HCT116 (cell line): ENCODE measurements around the gene UVRAG. TPM values are rescaled to one million over a fixed set of nuclear protein-coding genes. Genes with fewer than 3 reads are reported as not detected.

Source experiments
- ATAC-seq: fragments of 200-7000 bp; cut with Tn5 transposase; 2 replicates; pipeline ENCODE4 v1.9.1; 2020; ENCODE audit warnings: mild to moderate bottlenecking, moderate library complexity
- BruUV-seq: library from RNA; stranded (reverse); fragments of 400-500 nt; replicated peaks from 2 replicates; lab custom pipeline; 2021; lab: Mats Ljungman, UMichigan
- CTCF ChIA-PET: fragments of 300-600 bp; sonication (Branson Sonifier 250); formaldehyde crosslinking; loops from one replicate; lab custom pipeline; 2021; ENCODE audit warnings: antibody characterized with exemption; lab: Charles Lee
- POLR2A ChIA-PET: fragments of 300-600, 350-600 bp; sonication (Branson Sonifier 250); formaldehyde crosslinking; loops from one replicate; lab custom pipeline; 2021; ENCODE audit warnings: antibody characterized with exemption; lab: Charles Lee
- RAD21 ChIA-PET, 2 experiments: fragments of 300-600 bp; sonication (Branson Sonifier 250); formaldehyde crosslinking; loops; one replicate each; lab custom pipeline; 2023; ENCODE audit warnings: low total read pairs in 2 of 2; ENCODE audit not compliant: uncharacterized antibody in 2 of 2, unreplicated experiment in 2 of 2, low non-redundant PET in 1 of 2; lab: Charles Lee
- DNase-seq: peaks from one replicate; pipeline ENCODE4 v3.0.0-alpha.2; 2010; ENCODE audit warnings: low read depth, low spot score
- H2AFZ ChIP-seq: fragments of 200-600 bp; shearing (Covaris generic), sonication (generic); 2 replicates; pipeline ENCODE4 v1.6.1; 2017; ENCODE audit warnings: low read depth, mixed run types, mixed read lengths, antibody characterized with exemption, low read length; ENCODE audit not compliant: poor library complexity, severe bottlenecking
- H3K27ac ChIP-seq: 2 replicates; pipeline ENCODE4 v1.5.1; 2012; ENCODE audit warnings: low read depth, low read length
- H3K27me3 ChIP-seq: fragments of 200-600 bp; sonication (generic); 2 replicates; pipeline ENCODE4 v1.6.1; 2016; ENCODE audit warnings: mixed run types, low read length, mixed read lengths; ENCODE audit not compliant: insufficient read depth
- H3K36me3 ChIP-seq, 2 experiments: fragments of 200-500 bp in 1 of 2; fragments of 200-600 bp in 1 of 2; sonication (Bioruptor generic) in 1 of 2; sonication (generic) in 1 of 2; 2 replicates each; pipeline versions ENCODE4 v1.5.1 to v1.6.1; 2014 to 2016; ENCODE audit warnings: low read length in 2 of 2, inconsistent platforms in 1 of 2, mixed read lengths in 1 of 2, mixed run types in 1 of 2; ENCODE audit not compliant: insufficient read depth in 2 of 2, control insufficient read depth in 1 of 2
- H3K4me1 ChIP-seq, 2 experiments: fragments of 200-600 bp in 1 of 2; sonication (generic) in 1 of 2; 2 replicates each; pipeline versions ENCODE4 v1.5.1 to v1.6.1; 2012 to 2017; ENCODE audit warnings: low read length in 2 of 2, inconsistent platforms in 1 of 2, mild to moderate bottlenecking in 1 of 2, mixed read lengths in 1 of 2, mixed run types in 1 of 2, moderate library complexity in 1 of 2; ENCODE audit not compliant: insufficient read depth in 2 of 2, control insufficient read depth in 1 of 2
- H3K4me2 ChIP-seq: fragments of 200-600 bp; sonication (generic); 2 replicates; pipeline ENCODE4 v1.6.1; 2017; ENCODE audit warnings: mixed run types, low read length, mixed read lengths
- H3K4me3 ChIP-seq, 2 experiments: fragments of 200-600 bp in 1 of 2; sonication (generic) in 1 of 2; replicated peaks in 1 of 2; 2 replicates each; pipeline ENCODE4 v1.5.1; 2011 to 2016; ENCODE audit warnings: low read length in 2 of 2, control low read depth in 1 of 2, low read depth in 1 of 2, mild to moderate bottlenecking in 1 of 2, mixed read lengths in 1 of 2, mixed run types in 1 of 2
- H3K79me2 ChIP-seq: fragments of 200-600 bp; sonication (generic); 2 replicates; pipeline ENCODE4 v1.6.1; 2017; ENCODE audit warnings: mild to moderate bottlenecking, mixed run types, low read length, moderate library complexity, mixed read lengths; ENCODE audit not compliant: insufficient read depth
- H3K9ac ChIP-seq: fragments of 200-600 bp; sonication (generic); 2 replicates; pipeline ENCODE4 v1.6.1; 2016; ENCODE audit warnings: low read length, mixed read lengths
- H3K9me2 ChIP-seq: fragments of 200-600 bp; sonication (generic), shearing (Covaris generic); 2 replicates; pipeline ENCODE4 v1.6.1; 2017; ENCODE audit warnings: mixed run types, mild to moderate bottlenecking, moderate library complexity; ENCODE audit not compliant: insufficient read depth
- H3K9me3 ChIP-seq, 2 experiments: fragments of 200-500 bp in 1 of 2; fragments of 200-600 bp in 1 of 2; sonication (Bioruptor generic) in 1 of 2; sonication (generic) in 1 of 2; 2 replicates each; pipeline ENCODE4 v1.6.1; 2014 to 2017; ENCODE audit warnings: low read length in 2 of 2, mixed read lengths in 2 of 2, inconsistent platforms in 1 of 2, low read depth in 1 of 2, mild to moderate bottlenecking in 1 of 2, mixed run types in 1 of 2, moderate library complexity in 1 of 2; ENCODE audit not compliant: control insufficient read depth in 1 of 2, insufficient read depth in 1 of 2
- H4K20me1 ChIP-seq: fragments of 200-600 bp; sonication (generic), shearing (Covaris generic); 2 replicates; pipeline ENCODE4 v1.6.1; 2017; ENCODE audit warnings: mixed run types, mild to moderate bottlenecking, moderate library complexity; ENCODE audit not compliant: insufficient read depth
- ATF3 ChIP-seq: IDR thresholded peaks from 2 replicates; pipeline ENCODE4 v1.6.1; 2012
- CBX3 ChIP-seq: IDR thresholded peaks from 2 replicates; pipeline ENCODE4 v1.6.1; 2012; ENCODE audit warnings: low read depth
- EGR1 ChIP-seq: IDR thresholded peaks from 2 replicates; pipeline ENCODE4 v1.6.1; 2012; ENCODE audit warnings: low read depth
- ELF1 ChIP-seq: IDR thresholded peaks from 2 replicates; pipeline ENCODE4 v1.6.1; 2012; ENCODE audit warnings: low read depth, borderline replicate concordance
- EZH2 ChIP-seq: fragments of 200-600 bp; sonication (generic); IDR thresholded peaks from 2 replicates; pipeline ENCODE4 v1.6.1; 2017; ENCODE audit warnings: antibody characterized with exemption, mixed run types
- EZH2phosphoT487 ChIP-seq: fragments of 200-600 bp; IDR thresholded peaks from 2 replicates; pipeline ENCODE4 v1.6.1; 2018; ENCODE audit warnings: antibody characterized with exemption, borderline replicate concordance
- JUND ChIP-seq: IDR thresholded peaks from 2 replicates; pipeline ENCODE4 v1.6.1; 2012
- MAX ChIP-seq: IDR thresholded peaks from 2 replicates; pipeline ENCODE4 v1.6.1; 2012
- POLR2A ChIP-seq: IDR thresholded peaks from 2 replicates; pipeline ENCODE4 v1.7.0; 2011; ENCODE audit warnings: borderline replicate concordance; ENCODE audit not compliant: insufficient read depth, insufficient read length; ENCODE audit errors: extremely low read depth
- POLR2AphosphoS5 ChIP-seq: IDR thresholded peaks from 2 replicates; pipeline ENCODE4 v1.6.1; 2011; ENCODE audit warnings: mild to moderate bottlenecking, low read depth, low read length, moderate library complexity
- REST ChIP-seq: IDR thresholded peaks from 2 replicates; pipeline ENCODE4 v1.6.1; 2012; ENCODE audit warnings: low read depth
- SP1 ChIP-seq: IDR thresholded peaks from 2 replicates; pipeline ENCODE4 v1.6.1; 2012; ENCODE audit warnings: low read depth
- SRF ChIP-seq: IDR thresholded peaks from 2 replicates; pipeline ENCODE4 v1.6.1; 2012; ENCODE audit warnings: low read depth
- TCF7L2 ChIP-seq: IDR thresholded peaks from 2 replicates; pipeline ENCODE4 v1.7.0; 2011; ENCODE audit warnings: borderline replicate concordance, inconsistent platforms; ENCODE audit not compliant: insufficient read depth, insufficient read length; ENCODE audit errors: extremely low read depth
- YY1 ChIP-seq: IDR thresholded peaks from 2 replicates; pipeline ENCODE4 v1.6.1; 2011; ENCODE audit warnings: low read length, low read depth, moderate library complexity, mild to moderate bottlenecking; ENCODE audit not compliant: insufficient replicate concordance; ENCODE audit errors: extremely low read depth
- ZBTB33 ChIP-seq: IDR thresholded peaks from 2 replicates; pipeline ENCODE4 v1.6.1; 2011; ENCODE audit warnings: mild to moderate bottlenecking, low read length, moderate library complexity; ENCODE audit not compliant: insufficient replicate concordance; ENCODE audit errors: extremely low read depth
- ZFX ChIP-seq: fragments of 450-650 bp; IDR thresholded peaks from 2 replicates; pipeline ENCODE4 v1.6.1; 2017
- ZNF274 ChIP-seq: fragments of 200-500 bp; sonication (Bioruptor generic); IDR thresholded peaks from 2 replicates; pipeline ENCODE4 v1.6.1; 2014; ENCODE audit warnings: mild to moderate bottlenecking, low read depth, low read length, inconsistent platforms
- intact Hi-C: fragments of 100-400 bp; cut with micrococcal nuclease; formaldehyde crosslinking; loops from 2 replicates; pipeline ENCODE4 v1.10.0; 2022
- total RNA-seq: library from RNA; stranded (reverse); gene quantifications from one replicate; pipeline ENCODE4 v1.2.1, GENCODE V29; 2021; ENCODE audit not compliant: unreplicated experiment

The UVRAG gene
- total RNA-seq, 1 experiment from 2014 or later, result 12.3 TPM

GRCh38 chr11:75945446-75945845 is 130.4 kb downstream of the UVRAG start:
- no peak overlapping the region for H3K27ac ChIP-seq
- no peak overlapping the region for H3K4me3 ChIP-seq
- ChIA-PET CTCF (no interaction called here), RAD21 (no interaction called here), POLR2A (no interaction called here)
- no peak for ATAC-seq
- H2AFZ ChIP-seq, result no peak overlapping the region
- no peaks in the 10 kb centered on the region for H3K36me3 ChIP-seq
- H3K79me2 ChIP-seq, result no peaks in the 10 kb centered on the region
- no peaks in the 10 kb centered on the region for H3K9me2 ChIP-seq
- no peaks in the 10 kb centered on the region for H3K27me3 ChIP-seq
- intact Hi-C loops, result no loop called here
- H3K4me1 ChIP-seq, result peaks cover 7 to 9% of the 10 kb centered on the region in 2 experiments; a peak in 2 of 4 replicates
- no TSS peak for BruUV-seq
- H3K4me2 ChIP-seq, result no peak overlapping the region
- no peak overlapping the region for H3K9ac ChIP-seq
- TF ChIP-seq ZBTB33, result no peak
- TF ChIP-seq ATF3, result no peak
- no peak for TF ChIP-seq POLR2AphosphoS5
- no peak for TF ChIP-seq ZNF274
- TF ChIP-seq REST, result no peak
- no peak for TF ChIP-seq TCF7L2
- TF ChIP-seq JUND, result no peak
- no peak for TF ChIP-seq YY1
- no peak for TF ChIP-seq EZH2phosphoT487
- TF ChIP-seq ELF1, result no peak
- no peak for TF ChIP-seq SRF
- no peak for TF ChIP-seq EZH2
- TF ChIP-seq EGR1, result no peak
- no peak for TF ChIP-seq ZFX
- no peak for TF ChIP-seq SP1
- no peak for TF ChIP-seq MAX
- no peak for TF ChIP-seq POLR2A
- TF ChIP-seq CBX3, result no peak
- TF ChIP-seq, all 23 proteins: peak for 0
- no peak for DNase-seq
- no peaks in the 10 kb centered on the region for H3K9me3 ChIP-seq
- no peaks in the 10 kb centered on the region for H4K20me1 ChIP-seq
